HG03442 (cell line): ENCODE data around the gene BRCA2.
A peak's percentile ranks its signal among the peaks of the same experiment; 100 is the strongest.

Experiments used
- ATAC-seq: cut with Tn5 transposase; IDR thresholded peaks from one replicate; pipeline ENCODE4 v1.9.1; 2021; ENCODE audit warnings: mild to moderate bottlenecking, moderate library complexity; ENCODE audit not compliant: unreplicated experiment

BRCA2 gene

GRCh38 chr13:32426191-32426989, 111.1 kb downstream of the BRCA2 start:
- ATAC-seq: peak; percentile 38

GRCh38 chr13:32426990-32427851, 111.9 kb downstream of the BRCA2 start:
- peak; percentile 12 for ATAC-seq

GRCh38 chr13:32427852-32428580, 112.7 kb downstream of the BRCA2 start, which contains the start of gene N4BP2L1:
Gene N4BP2L1, minus strand, starts transcription at chr13:32428130. Its CDS starts 48 bp downstream, at chr13:32428082.
- peak; percentile 60 for ATAC-seq

- no peak for ATAC-seq
Observed at GRCh38 chr13:32428581-32429432, 113.5 kb downstream of the BRCA2 start.

GRCh38 chr13:32429433-32429909, 114.2 kb downstream of the BRCA2 start:
- ATAC-seq: no peak

GRCh38 chr13:32430018-32430747, 114.9 kb downstream of the BRCA2 start:
- no peak for ATAC-seq

- ATAC-seq: no peak
Observed at GRCh38 chr13:32431361-32431760, 116.1 kb downstream of the BRCA2 start.

- no peak for ATAC-seq
Observed at GRCh38 chr13:32432856-32433255, 117.5 kb downstream of the BRCA2 start.

GRCh38 chr13:32438871-32439270, 123.6 kb downstream of the BRCA2 start:
- no peak for ATAC-seq

- peak; percentile 63 for ATAC-seq
Observed at GRCh38 chr13:32443111-32443510, 127.8 kb downstream of the BRCA2 start.

- ATAC-seq: no peak
Observed at GRCh38 chr13:32445461-32445860, 130.2 kb downstream of the BRCA2 start.

- ATAC-seq: no peak
Observed at GRCh38 chr13:32446220-32446619, 130.9 kb downstream of the BRCA2 start.

- ATAC-seq: no peak
Observed at GRCh38 chr13:32446773-32447465, 131.6 kb downstream of the BRCA2 start.

GRCh38 chr13:32447894-32448623, 132.8 kb downstream of the BRCA2 start:
- ATAC-seq: no peak

- no peak for ATAC-seq
Observed at GRCh38 chr13:32448972-32449371, 133.7 kb downstream of the BRCA2 start.
